ENCODE results near the gene LKAAEAR1. TPM values are rescaled to one million over a fixed set of nuclear protein-coding genes. Genes with fewer than 3 reads are reported as not detected.

Gene LKAAEAR1
- polyA plus RNA-seq, 2 of the 4 experiments (the other 2 are of a cell fraction), result 0.14 to 0.56 TPM

GRCh38 chr20:64069614-64070243 is 14.5 kb downstream of the LKAAEAR1 start:
- POLR2A ChIA-PET, result no interaction called here
- no peak overlapping the region for H3K4me2 ChIP-seq
- TF ChIP-seq JUN (IDR thresholded peaks at IDR 0.05) (no peak), USF2 (IDR thresholded peaks at IDR 0.05) (peak; percentile 68), RAD21 (conservative IDR thresholded peaks at IDR 0.05 in 1 of 2, IDR thresholded peaks at IDR 0.05 in 1 of 2) (peak; percentile 31 to 40; a peak in 2 of 5 replicates), CTCF (IDR thresholded peaks at IDR 0.05) (peak; percentile 68), ZNF302 (CRISPR knock-in tag; IDR thresholded peaks at IDR 0.05) (no peak), SMC3 (IDR thresholded peaks at IDR 0.05) (peak; percentile 63)
- H3K4me3 ChIP-seq, result no peak overlapping the region
- H3K4me1 ChIP-seq, result peaks cover 25% of the 10 kb centered on the region
- H3K9me3 ChIP-seq, result no peaks in the 10 kb centered on the region
- DNase-seq (ENCODE audit: low read depth in 1 of 2, low spot score in 1 of 2), result peak in 1 of 2 experiments; percentile 87
- no peak for FAIRE-seq
- H3K27ac ChIP-seq, result no peak overlapping the region
- CTCF ChIA-PET, result interaction anchor here (0.7 to 3.7 kb wide), 19 partner anchors 10 to 547 kb away, joined by 3 to 34 read pairs (median 4); partner anchors contain the start of genes LKAAEAR1, OPRL1, PRPF6 and RGS19
- WGBS (ENCODE audit: missing lambda C conversion rate), result 33% methylated on average over 4 of the region's 14 CpGs
- ATAC-seq, result peak; percentile 60 to 79

- Histone ChIP-seq H3K27ac (no peak overlapping the region), H3K4me1 (peaks cover 30% of the 10 kb centered on the region), H3K4me3 (no peak overlapping the region), H3K9me3 (no peaks in the 10 kb centered on the region), H3K4me2 (no peak overlapping the region)
- FAIRE-seq (no peak), ATAC-seq (0 out of 6 replicates have a peak, but pooled peaks of 1 of the 2 experiments have one; percentile 0), DNase-seq (ENCODE audit: low read depth in 1 of 2, low spot score in 1 of 2) (no peak)
- TF ChIP-seq ESRRA (IDR thresholded peaks at IDR 0.05; ENCODE audit: borderline replicate concordance, low read length) (no peak), SMC3 (IDR thresholded peaks at IDR 0.05) (no peak), CTCF (IDR thresholded peaks at IDR 0.05) (no peak), NR3C1 (IDR thresholded peaks at IDR 0.05) (no peak), REST (IDR thresholded peaks at IDR 0.05) (no peak), CBX2 (IDR thresholded peaks at IDR 0.05; ENCODE audit: borderline replicate concordance, low read depth) (no peak), HES2 (IDR thresholded peaks at IDR 0.05) (no peak), RNF2 (IDR thresholded peaks at IDR 0.05; ENCODE audit: borderline replicate concordance, low read depth) (no peak), ZC3H11A (IDR thresholded peaks at IDR 0.05) (no peak), PHF8 (IDR thresholded peaks at IDR 0.05; ENCODE audit: borderline replicate concordance, low read depth) (no peak), JUN (IDR thresholded peaks at IDR 0.05) (no peak), KDM5A (IDR thresholded peaks at IDR 0.05) (no peak), EHF (CRISPR knock-in tag; IDR thresholded peaks at IDR 0.05) (no peak)
- 83% methylated on average over 6 of the region's 20 CpGs for WGBS (ENCODE audit: missing lambda C conversion rate)
- POLR2A ChIA-PET, result no interaction called here
- CTCF ChIA-PET, result interaction anchor here (0.6 to 3.7 kb wide), 19 partner anchors 9 to 546 kb away, joined by 3 to 34 read pairs (median 4); partner anchors contain the start of genes LKAAEAR1, OPRL1, RGS19 and SOX18
Observed at GRCh38 chr20:64069209-64069613, 15.0 kb downstream of the LKAAEAR1 start.

Data from A549 (cell line).